Renal cortex interstitium (tissue), 11 donors: ENCODE measurements around the gene REXO1. TPM values are rescaled to one million over a fixed set of nuclear protein-coding genes. Genes with fewer than 3 reads are reported as not detected.
"Not testable (repeated sequence)": the region's sequence is repeated elsewhere in the genome, so short reads cannot be mapped to it uniquely, and the experiment has no call there.

Experiments used
- DNase-seq, 11 donors: peaks; one replicate each; pipeline ENCODE4 v3.0.0-alpha.2; 2013; ENCODE audit warnings: low read depth in 9 of 11, low spot score in 4 of 11; ENCODE audit errors: extremely low read depth in 1 of 11
- polyA plus RNA-seq, 3 donors: library from polyadenylated mRNA; unstranded; fragments of 120-200 nt; gene quantifications; one replicate each; pipeline ENCODE4 v1.2.1, GENCODE V29; 2013; ENCODE audit not compliant: insufficient read length in 3 of 3

The REXO1 gene
- polyA plus RNA-seq, 3 donors: 23.3 to 32.7 (median 32.6) TPM

DNA sequence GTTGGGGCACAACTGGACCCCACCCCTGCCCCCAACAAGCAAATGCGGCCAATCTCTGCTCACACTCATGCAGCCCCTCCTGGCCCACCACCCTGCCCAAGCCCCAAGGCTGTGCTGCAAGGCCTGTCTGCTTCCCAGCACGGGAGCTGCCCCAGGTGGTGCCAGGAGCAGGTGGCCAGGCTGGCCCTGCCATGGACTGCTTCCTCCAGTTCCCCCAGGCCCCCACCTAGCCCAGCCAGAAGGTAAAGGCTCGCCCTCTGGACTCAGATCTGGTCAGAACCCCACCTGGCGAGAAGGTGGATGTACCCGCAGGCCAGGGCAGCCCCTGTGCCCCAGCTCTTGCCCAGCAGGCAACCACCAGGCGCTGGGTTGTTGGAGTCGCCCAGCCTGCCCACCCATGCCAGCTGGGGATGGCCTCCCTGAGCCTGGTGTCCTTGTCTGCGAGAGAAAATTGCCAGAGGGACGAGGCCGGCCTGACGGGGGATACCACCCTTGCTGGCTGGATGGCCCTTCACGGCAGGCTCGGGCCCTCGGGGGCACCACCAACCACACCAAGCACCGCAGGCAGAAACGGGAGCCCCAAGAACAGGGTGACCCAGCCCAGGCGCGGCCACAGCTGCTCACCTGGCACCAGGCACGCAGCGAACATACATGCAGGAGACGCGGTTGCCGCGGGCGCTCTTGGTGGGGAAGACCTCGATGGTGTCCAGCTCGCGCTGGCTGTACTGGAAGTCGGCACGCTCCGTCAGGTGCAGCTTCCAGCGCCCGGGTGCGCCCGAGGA, 32.5 kb upstream of the REXO1 start:
- no peak for DNase-seq

DNA sequence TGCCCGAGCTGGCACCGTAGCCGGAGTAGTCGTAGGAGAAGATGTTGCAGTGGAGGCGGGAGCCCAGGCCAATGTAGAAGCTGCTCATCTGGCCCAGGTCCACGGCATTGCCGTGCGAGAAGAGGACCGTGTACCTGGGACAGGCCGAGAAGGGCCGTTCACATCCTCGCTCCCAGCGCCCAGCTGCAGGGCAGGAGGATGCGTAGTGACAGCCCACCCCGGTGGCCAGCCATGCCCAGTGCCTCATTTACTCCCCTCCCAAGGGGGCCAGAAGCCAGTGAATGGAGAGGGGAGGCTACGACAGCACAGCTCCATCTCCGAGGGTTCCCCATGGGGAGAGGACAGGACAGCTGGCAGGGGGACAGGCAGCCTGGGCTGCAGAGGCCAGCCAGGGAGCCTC, 31.7 kb upstream of the REXO1 start:
- DNase-seq: not testable (repeated sequence)

DNA sequence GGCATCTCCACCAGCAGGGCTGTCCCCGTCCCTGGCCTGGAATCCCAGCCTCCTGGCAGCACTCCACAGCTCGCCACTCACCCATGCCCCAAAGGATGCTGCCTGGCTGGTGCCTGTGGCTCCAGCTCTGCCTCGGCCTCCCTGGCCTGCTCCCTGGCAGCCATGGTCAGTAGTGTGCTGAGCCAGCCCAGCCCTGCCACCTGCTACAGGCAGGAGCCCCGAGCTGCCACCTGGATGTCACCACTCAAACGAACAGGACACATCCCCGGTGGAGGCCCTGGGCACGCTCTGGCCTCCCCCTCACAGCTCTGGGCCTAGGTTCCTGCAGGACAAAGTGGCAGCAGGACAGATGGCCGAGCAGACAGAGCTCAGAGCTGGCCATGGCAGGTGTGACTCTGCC, 30.3 kb upstream of the REXO1 start:
- DNase-seq: not testable (repeated sequence)

DNA sequence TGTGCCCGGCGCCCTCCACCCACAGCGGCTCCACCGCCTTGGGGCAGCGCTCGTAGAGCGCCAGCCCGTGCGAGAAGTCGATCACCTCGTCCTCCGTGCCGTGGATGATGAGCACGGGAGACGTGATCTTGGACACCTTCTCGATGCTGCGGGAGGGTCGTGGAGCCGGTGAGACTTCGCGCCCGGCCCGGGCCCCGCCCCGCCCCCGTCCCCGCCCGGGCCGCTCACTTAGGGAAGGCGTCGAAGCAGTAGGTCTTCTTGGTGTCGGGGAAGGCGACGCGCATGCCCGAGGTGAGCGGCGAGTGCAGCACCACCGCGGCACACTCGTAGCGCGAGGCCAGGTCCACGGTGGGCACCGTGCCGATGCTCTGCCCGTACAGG, 29.0 kb upstream of the REXO1 start:
- not testable (repeated sequence) for DNase-seq

DNA sequence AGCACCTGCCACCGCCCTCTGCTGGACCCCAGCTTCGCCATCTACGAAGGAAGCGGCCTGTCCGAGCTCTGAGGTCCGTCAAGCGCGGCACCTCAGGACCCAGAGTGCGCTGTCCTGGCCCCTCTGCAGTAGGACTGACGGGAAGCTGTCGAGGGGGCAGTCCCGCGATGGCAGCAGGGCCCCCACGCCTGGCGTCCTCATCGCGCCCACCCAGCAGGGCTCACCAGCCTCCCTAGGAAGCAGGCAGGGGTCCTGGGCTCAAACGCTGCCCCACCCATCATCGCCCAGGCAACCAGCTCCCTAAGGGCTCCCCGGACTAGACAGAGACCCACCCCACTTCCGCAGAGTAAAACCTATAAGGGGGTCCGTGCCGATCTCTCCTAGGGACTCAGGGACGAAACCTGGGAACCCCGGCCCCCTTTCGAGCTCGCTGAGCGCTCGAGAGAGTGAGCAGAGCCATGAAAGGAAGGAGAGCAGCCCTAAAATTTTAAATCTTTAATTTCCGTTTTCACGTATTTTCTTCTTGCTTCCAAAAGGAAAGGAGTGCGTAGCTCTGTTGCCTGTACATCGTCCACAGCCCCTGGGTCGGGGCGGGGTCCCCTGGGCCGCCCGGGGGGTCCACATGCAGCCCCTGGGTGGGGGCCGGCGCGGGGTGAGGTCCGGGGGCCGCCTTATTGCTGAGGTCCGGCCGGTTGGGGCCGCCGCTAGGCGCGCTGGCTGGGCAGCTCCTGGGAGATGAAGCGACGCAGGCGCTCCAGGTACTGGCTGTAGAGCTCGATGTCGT, 28.4 kb upstream of the REXO1 start:
- DNase-seq: not testable (repeated sequence)

DNA sequence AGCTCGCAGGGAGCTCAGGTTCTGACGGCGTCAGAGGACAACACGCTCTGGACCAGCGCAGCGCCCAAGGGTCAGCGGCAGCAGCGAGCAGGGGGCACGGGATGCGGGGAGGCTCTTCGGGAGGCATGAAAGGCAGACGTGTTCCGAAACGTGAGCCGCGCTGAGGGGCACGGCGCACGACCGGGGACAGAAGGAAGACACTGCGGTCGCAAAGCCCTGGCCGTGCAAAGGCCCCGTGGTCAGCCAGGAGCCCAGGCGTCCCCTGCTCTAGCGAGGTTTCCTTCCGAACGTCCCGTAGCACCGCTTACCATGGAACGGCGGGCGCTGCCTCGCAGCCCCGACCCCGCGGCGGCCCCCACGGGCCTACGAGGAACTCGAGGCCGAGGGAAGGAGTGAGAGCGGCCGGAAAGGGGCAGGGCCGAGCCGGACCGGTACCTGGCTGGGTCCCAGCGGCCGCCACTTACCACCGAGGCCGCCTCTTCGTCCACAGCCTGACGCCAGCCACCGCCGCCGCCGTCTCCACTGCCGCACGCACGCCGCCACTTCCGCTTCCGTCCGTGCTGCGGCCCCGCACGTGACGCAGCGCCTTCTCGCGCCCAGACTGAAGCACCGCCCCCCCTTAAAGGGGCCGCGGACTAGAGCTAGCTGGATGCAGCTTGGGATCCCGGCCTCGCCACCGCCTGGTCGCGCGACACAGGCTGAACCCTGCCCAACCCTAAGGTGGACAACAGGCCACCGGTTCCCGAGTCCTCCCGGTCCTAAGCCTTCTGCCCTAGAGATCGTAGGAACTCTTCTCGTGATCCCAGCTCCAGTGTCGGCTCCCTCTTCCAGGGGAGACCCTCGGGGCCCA, 27.6 kb upstream of the REXO1 start:
- peak in 8 of 11 donors; percentile 80 to 91 (median 86) for DNase-seq

DNA sequence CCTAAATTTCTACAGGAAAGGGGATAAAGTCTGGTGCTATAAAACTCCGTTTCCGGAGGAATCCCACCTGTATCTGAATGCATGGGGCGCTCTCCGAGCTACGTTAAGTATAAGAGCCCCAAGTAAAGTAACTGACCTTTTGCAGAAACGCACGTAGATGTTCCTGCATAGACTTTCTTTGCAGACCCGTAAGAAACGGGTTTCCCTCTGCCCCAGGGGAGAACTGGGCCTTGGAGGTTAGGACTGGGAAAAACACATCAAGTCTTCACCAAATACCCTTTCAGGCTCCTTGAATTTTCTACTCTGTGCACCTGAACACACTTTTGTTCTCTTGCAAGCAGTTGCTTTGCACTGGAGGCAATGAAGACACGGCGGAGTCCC, 27.0 kb upstream of the REXO1 start:
- not testable (repeated sequence) for DNase-seq

DNA sequence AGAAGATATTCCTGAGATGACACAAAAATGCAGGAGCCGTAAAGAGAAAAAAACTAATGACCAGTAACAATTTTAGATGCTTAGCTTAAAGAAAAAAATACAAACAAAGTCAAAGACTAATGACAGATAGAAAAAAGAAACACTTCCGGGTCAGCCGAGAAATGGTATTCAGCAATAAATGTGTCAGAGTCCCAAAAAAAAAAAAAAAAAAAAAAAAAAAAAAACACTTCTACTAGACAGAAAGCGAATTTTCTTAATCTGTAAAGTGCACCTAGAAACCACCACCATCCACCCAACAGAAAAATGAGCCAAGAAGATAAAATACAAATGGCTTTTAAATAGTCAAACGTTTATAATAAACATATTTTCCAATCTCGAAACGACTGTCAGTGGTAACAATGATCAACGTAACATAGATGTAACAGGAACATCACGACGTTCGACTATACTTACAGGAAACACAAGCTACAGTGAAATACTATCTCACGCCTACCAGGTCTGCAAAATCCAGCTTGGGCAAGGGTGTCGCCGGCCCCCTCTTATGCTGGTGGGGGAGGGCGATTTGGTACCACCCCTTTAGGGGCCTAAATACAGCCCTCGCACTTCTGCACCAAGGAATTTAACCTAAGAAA, 26.4 kb upstream of the REXO1 start:
- no peak for DNase-seq

DNA sequence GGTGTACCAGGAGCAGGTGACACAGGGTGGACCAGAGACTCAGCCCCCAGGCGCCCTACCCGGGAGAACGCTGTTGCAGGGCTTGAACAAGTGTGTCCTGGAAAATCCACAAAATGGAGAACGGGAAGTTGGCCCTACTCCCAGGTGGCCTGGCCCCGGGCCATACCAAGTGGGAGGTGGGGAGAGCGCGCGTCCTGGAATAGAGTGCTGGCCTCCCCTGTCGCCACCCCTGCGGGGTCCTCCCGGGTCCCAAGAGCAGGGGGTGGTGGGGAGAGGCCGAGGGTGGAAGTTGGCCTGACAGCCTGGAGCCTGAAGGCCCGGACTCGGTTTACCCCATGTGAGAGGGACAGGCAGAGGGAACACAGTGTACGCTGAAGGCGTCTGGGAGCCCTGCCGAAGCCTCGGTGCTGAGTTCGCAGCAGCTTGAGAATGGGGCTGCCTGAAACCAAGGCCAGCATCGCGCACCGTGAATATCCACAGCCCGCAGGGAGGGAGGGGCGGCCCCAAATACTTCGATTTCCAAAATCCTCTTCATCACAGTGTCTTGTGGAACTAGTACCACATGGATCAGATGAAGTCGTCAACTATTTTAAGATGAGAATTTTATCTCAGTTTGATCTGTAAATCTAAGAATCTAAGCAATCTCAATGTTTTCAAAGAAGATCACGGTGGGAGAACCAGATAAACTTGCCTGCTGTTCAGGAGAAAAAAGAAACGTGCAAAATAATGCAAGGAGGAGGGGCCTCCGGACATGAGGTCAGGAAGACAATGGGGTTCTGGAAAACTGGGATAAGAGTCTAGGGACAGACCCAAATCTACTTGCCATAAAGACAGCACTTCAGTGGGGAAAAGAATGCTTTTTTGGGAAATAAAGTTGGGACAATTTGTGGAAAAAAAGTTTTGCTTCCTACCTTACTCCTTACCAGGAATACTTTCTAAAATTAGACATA, 25.5 kb upstream of the REXO1 start:
- no peak for DNase-seq

DNA sequence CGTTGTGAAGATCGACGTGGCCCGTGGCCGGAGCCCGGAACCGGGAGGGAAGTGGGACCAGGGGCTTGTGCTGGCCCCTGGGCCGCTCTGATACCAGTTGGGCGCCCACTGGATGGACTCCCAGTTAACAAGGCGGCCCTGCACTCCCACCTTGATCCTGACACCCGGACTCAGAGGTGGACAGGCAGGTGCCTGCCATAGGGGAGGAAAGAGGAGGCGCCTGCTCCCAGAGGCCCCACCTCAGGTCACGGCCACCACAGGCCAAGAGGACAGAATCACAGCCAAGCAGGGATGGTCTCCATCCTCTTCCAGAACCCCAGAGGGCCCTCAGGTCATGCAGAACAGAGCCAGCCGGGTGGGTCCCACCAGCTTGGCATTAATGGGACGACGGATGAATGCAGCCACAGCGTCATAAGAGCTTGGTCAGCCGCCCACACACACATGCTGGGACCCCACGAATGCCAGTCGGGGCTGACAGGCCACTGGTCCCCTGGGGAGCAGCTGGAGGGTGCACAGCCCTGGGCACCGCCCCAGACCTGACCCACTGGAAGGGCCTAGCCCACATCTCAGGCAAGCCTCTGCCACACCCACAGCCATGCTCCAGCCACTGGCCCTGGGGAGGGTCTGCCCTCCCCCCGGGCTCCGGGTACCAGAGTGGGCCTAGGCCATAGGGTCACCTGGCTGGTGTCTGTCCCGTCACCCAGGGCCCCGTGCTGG, 24.7 kb upstream of the REXO1 start:
- no peak for DNase-seq

DNA sequence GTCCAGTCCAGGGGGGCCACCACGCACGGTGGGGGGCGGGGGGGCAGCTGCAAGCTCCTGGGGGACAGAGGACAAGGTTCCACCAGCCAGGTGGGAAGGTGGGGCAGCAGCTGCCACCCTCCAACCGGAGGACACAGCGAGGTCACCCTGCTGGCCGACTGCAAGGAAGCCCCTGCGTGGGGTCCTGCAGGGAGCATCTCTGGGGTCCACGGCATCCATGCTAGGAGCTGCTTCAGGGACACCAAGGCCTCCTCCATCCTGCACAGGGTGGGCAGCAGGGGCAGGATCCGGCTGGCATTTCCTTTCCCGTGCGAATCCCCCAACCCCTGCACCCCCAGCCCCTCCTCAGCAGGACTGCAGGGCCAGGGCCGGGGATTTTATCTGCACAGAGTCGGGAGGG, 23.3 kb upstream of the REXO1 start:
- no peak for DNase-seq

DNA sequence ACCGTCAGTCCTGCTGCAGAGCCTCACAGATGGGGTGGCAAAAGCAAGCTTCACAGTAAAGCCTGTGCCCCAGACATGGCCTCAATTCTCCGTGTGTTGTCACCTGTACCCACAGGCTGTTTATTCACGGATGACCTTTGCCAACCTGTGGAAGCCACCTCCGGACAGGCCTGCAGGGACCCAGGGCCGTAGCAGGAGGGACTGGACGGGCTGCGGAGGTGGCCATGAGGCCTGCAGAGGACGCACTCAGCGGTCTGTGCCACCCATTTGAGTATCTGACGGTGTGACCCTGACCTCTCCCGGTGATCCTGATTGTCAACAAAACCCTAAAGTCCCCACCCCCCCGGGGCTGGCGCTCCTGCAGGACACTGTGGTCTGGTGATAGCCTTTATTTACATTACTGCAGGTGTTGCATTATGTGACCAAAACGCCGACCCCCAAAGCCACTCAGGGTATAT, 22.9 kb upstream of the REXO1 start:
- no peak for DNase-seq

DNA sequence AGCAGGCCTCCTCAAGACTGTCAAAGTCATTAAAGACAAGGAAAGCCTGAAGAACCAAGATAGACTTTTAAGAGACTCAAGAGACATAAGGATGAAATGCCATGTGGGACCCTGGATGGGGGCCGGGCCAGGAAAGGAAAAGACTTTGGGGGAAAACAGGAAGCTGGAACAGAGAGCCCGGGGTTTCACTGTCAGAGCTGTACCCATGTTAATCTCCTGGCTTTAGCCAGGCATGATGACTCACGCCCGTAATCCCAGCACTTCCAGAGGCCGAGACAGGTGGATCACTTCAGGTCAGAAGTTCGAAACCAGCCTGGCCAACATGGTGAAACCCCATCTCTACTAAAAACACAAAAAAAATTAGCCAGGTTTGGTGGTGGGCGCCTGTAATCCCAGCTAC, 20.7 kb upstream of the REXO1 start:
- DNase-seq: no peak

DNA sequence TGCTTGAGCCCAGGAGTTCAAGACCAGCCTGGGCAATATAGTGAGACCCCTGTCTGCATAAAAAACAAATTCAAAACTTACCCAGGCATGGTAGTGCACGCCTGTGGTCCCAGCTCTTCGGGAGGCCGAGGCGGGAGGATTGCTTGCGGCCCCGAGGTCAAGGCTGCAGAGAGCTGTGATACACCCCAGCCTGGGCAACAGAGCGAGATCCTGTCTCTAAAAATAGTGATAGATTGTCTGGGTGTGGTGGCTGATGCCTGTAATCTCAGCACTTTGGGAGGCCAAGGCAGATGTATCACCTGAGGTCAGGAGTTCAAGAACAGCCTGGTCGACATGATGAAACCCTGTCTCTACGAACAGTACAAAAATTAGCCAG, 19.1 kb upstream of the REXO1 start:
- DNase-seq: no peak

DNA sequence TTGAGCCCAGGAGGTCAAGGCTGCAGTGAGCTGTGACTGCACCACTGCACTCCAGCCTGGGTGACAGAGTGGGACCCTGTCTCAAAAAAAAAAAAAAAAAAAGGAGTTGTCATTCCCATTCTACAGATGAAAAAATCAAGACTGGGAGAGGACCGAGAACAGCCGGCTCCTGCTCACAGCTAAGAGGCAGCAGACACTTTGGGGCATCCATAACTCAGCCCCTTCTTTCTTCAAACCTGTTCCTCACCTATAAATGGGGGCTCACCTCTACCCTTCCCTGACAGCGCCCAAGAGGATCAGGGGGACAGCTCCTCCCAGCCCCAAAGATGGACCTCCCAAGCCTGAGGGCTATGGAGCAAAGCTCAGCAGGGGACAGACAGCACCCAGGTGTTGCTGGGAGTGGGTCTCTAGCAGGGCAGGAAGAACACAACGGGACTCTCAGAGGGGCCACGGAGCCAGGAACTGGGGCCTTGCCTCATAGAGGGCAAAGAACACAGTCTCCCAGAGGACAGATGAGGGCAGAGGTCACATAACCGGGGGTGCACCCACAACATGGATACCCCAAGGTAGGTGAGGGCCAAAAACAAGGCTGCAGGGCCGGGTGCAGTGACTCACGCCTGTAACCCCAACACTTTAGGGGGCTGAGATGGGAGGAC, 18.5 kb upstream of the REXO1 start:
- DNase-seq: no peak

DNA sequence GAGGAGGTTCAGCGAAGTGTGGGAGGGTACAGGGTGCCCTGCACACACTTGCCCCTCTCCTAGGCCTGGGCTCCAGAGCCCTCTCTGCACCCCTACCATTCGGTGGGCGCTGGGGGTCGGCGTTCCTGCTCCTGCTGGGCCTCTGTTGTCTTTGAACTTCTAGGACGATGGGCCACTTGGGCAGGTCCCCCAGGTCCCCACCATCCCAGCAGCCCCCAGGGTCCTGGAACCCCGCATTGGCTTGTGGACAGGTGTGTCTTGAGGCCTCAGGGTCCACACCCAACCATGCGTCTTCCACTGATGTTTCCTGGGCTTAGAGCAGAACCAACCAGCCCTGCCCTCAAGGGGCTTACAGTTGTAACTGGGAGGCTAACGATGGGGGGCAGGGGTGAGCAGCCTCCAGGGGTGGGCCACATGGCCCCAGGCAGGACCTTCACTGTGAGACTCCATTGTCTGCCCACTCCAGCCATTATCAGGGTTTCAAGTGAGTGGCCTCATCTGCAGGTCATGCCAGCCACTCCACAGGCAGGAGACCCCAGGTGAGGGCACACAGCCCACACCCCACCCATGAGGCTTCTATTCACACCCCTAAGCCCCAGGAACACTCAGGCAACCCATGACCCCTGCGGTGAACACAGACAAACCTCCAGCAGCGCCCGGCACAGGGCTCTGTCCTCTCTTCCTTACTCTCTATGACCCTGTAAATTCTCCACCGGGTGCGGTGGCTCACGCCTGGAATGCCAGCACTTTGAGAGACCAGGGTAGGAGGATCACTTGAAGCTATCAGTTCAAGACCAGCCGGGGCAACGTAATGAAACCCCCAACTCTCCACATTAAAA, 17.1 kb upstream of the REXO1 start:
- no peak for DNase-seq
